NCI-H128 (cell line): ENCODE results near the gene GNB5.
"Not testable (repeated sequence)": the region's sequence is repeated elsewhere in the genome, so short reads cannot be mapped to it uniquely, and the experiment has no call there.

Experiments used
- DNase-seq: peaks from one replicate; lab custom pipeline; 2025; ENCODE audit not compliant: unreplicated experiment; lab: John Stamatoyannopoulos, UW

Gene GNB5

GRCh38 chr15:52191207-52191606 lies at the start of gene GNB5:
Gene GNB5 (minus strand): TSS chr15:52191392. CDS start chr15:52184676, 6,716 bp downstream.
- no peak for DNase-seq

- no peak for DNase-seq
Measured at GRCh38 chr15:52240166-52240565, 49.0 kb upstream of the GNB5 start.

- DNase-seq: not testable (repeated sequence)
Measured at GRCh38 chr15:52238989-52239525, 47.9 kb upstream of the GNB5 start.

GRCh38 chr15:52238149-52238548 lies 47.0 kb upstream of the GNB5 start:
- no peak for DNase-seq

GRCh38 chr15:52236013-52236412 lies 44.8 kb upstream of the GNB5 start:
- DNase-seq: no peak

GRCh38 chr15:52234596-52235541 lies 43.7 kb upstream of the GNB5 start:
- no peak for DNase-seq

GRCh38 chr15:52233405-52233804 lies 42.2 kb upstream of the GNB5 start:
- no peak for DNase-seq

- DNase-seq: no peak
Measured at GRCh38 chr15:52232327-52232726, 41.1 kb upstream of the GNB5 start.

GRCh38 chr15:52230073-52230472 lies 38.9 kb upstream of the GNB5 start:
- no peak for DNase-seq

- no peak for DNase-seq
Measured at GRCh38 chr15:52228921-52229320, 37.7 kb upstream of the GNB5 start.

GRCh38 chr15:52227456-52227855 lies 36.3 kb upstream of the GNB5 start:
- DNase-seq: peak; percentile 19

- no peak for DNase-seq
Measured at GRCh38 chr15:52225230-52225629, 34.0 kb upstream of the GNB5 start.

- DNase-seq: no peak
Measured at GRCh38 chr15:52224211-52224610, 33.0 kb upstream of the GNB5 start.

GRCh38 chr15:52221730-52222129 lies 30.5 kb upstream of the GNB5 start:
- DNase-seq: no peak

- DNase-seq: no peak
Measured at GRCh38 chr15:52220937-52221660, 29.9 kb upstream of the GNB5 start.

- no peak for DNase-seq
Measured at GRCh38 chr15:52220251-52220650, 29.1 kb upstream of the GNB5 start.

GRCh38 chr15:52218816-52219215 lies 27.6 kb upstream of the GNB5 start:
- DNase-seq: no peak

- no peak for DNase-seq
Measured at GRCh38 chr15:52218371-52218770, 27.2 kb upstream of the GNB5 start.

- no peak for DNase-seq
Measured at GRCh38 chr15:52217186-52217585, 26.0 kb upstream of the GNB5 start.

- DNase-seq: no peak
Measured at GRCh38 chr15:52214553-52214952, 23.4 kb upstream of the GNB5 start.

GRCh38 chr15:52213206-52213605 lies 22.0 kb upstream of the GNB5 start:
- DNase-seq: no peak
